HG02852 (cell line): ENCODE measurements around the gene IER3.

Experiments used
- ATAC-seq: cut with Tn5 transposase; IDR thresholded peaks from one replicate; pipeline ENCODE4 v1.9.1; 2021; ENCODE audit warnings: mild to moderate bottlenecking, moderate library complexity; ENCODE audit not compliant: unreplicated experiment

The IER3 gene

GRCh38 chr6:30709101-30709868, 35.1 kb downstream of the IER3 start:
- ATAC-seq = no peak

GRCh38 chr6:30707281-30707850, 37.0 kb downstream of the IER3 start:
- ATAC-seq = no peak

- no peak for ATAC-seq
Measured at GRCh38 chr6:30705620-30706019, 38.7 kb downstream of the IER3 start.

- no peak for ATAC-seq
Measured at GRCh38 chr6:30703821-30704220, 40.5 kb downstream of the IER3 start.

- no peak for ATAC-seq
Measured at GRCh38 chr6:30703011-30703410, 41.3 kb downstream of the IER3 start.

GRCh38 chr6:30700340-30700739, 44.0 kb downstream of the IER3 start:
- no peak for ATAC-seq

- ATAC-seq = no peak
Measured at GRCh38 chr6:30696432-30696831, 47.9 kb downstream of the IER3 start.
